Endothelial cell of umbilical vein (primary cell): ENCODE results near the gene POLD3.

ENCODE experiments used
- EZH2 ChIP-seq: IDR thresholded peaks from 2 replicates; pipeline ENCODE4 v1.6.1; 2012; ENCODE audit warnings: borderline replicate concordance, low read depth, mild to moderate bottlenecking, moderate library complexity, low read length, inconsistent platforms; ENCODE audit not compliant: severe bottlenecking
- POLR2AphosphoS5 ChIP-seq: IDR thresholded peaks from 2 replicates; pipeline ENCODE4 v1.6.1; 2012; ENCODE audit warnings: low read depth, mild to moderate bottlenecking, control low read depth, low read length, moderate library complexity; ENCODE audit not compliant: insufficient read depth
- TF ChIP-seq, protein P1 (sequence below), 2 donors: IDR thresholded peaks; 1 replicate in 1 of 2; 2 replicates in 1 of 2; pipeline ENCODE4 v1.5.1; 2011; ENCODE audit warnings: low read length in 2 of 2, mild to moderate bottlenecking in 2 of 2, moderate library complexity in 2 of 2, control low read depth in 1 of 2, inconsistent platforms in 1 of 2, low read depth in 1 of 2; ENCODE audit not compliant: insufficient read depth in 1 of 2; ENCODE audit errors: extremely low read depth in 1 of 2

DNA sequence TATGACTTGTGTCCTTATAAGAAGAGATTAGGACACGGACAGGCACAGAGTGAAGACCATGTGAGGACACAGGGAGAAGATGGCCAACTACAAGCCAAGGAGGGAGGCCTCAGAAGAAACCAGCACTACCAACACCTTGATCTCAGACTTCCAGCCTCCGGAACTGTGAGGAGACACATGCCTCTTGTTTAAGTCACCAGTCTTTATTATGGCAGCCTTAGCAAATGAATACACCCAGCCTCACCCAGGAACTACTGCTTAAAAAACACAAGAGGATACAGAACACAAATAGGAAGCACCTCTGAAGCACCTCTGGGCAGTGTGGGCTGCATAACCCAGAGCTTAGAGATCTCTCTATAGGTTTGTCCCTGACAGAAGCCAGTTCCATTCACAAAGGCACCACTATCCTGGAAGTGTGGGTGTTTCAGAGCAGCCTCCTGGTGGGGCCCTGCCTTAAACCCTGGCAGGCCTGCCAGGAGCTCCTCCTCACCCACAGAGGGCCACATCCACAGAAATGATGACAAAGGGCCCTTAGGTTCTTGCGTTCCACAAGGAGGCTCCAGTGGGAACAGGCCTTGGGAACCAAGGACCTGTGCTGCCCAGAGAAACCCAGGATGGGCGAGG lies 80.1 kb downstream of the POLD3 start:
- TF ChIP-seq POLR2AphosphoS5, result no peak
- TF ChIP-seq, protein P1, sequence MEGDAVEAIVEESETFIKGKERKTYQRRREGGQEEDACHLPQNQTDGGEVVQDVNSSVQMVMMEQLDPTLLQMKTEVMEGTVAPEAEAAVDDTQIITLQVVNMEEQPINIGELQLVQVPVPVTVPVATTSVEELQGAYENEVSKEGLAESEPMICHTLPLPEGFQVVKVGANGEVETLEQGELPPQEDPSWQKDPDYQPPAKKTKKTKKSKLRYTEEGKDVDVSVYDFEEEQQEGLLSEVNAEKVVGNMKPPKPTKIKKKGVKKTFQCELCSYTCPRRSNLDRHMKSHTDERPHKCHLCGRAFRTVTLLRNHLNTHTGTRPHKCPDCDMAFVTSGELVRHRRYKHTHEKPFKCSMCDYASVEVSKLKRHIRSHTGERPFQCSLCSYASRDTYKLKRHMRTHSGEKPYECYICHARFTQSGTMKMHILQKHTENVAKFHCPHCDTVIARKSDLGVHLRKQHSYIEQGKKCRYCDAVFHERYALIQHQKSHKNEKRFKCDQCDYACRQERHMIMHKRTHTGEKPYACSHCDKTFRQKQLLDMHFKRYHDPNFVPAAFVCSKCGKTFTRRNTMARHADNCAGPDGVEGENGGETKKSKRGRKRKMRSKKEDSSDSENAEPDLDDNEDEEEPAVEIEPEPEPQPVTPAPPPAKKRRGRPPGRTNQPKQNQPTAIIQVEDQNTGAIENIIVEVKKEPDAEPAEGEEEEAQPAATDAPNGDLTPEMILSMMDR (IDR thresholded peaks at IDR 0.05; ENCODE audit: extremely low read depth in 1 of 2, insufficient read depth in 1 of 2, low read depth in 1 of 2, low read length in 2 of 2), result no peak
- no peak for TF ChIP-seq EZH2
